Mesodermal cell (in vitro differentiated cells): ENCODE data around the gene NEDD4L.

ENCODE experiments used
- H3K27ac ChIP-seq: 2 replicates; pipeline ENCODE4 v1.7.0; 2013; ENCODE audit warnings: mild to moderate bottlenecking, low read depth, low read length, moderate library complexity; ENCODE audit not compliant: severe bottlenecking
- H3K36me3 ChIP-seq: 2 replicates; pipeline ENCODE4 v1.7.1; 2013; ENCODE audit warnings: mild to moderate bottlenecking, low read length, moderate library complexity; ENCODE audit not compliant: control insufficient read depth, insufficient read depth
- H3K4me1 ChIP-seq: one replicate; pipeline ENCODE4 v1.7.1; 2013; ENCODE audit warnings: mild to moderate bottlenecking, low read length; ENCODE audit not compliant: insufficient read depth, control insufficient read depth, poor library complexity, severe bottlenecking
- H3K4me3 ChIP-seq: 2 replicates; pipeline ENCODE4 v1.7.0; 2013; ENCODE audit warnings: low read length, control low read depth, mild to moderate bottlenecking; ENCODE audit not compliant: insufficient read depth, poor library complexity, severe bottlenecking; ENCODE audit errors: extremely low read depth
- H3K9me3 ChIP-seq: 2 replicates; pipeline ENCODE4 v1.7.1; 2013; ENCODE audit warnings: mild to moderate bottlenecking, low read length, moderate library complexity; ENCODE audit not compliant: control insufficient read depth
- WGBS, 2 experiments: methylation state at CpG; one replicate each; pipeline ENCODE4 v1.1.5; 2013; ENCODE audit warnings: missing lambda C conversion rate in 2 of 2; ENCODE audit not compliant: insufficient coverage in 2 of 2; 5-methylcytosine and 5-hydroxymethylcytosine counted together

NEDD4L gene

DNA sequence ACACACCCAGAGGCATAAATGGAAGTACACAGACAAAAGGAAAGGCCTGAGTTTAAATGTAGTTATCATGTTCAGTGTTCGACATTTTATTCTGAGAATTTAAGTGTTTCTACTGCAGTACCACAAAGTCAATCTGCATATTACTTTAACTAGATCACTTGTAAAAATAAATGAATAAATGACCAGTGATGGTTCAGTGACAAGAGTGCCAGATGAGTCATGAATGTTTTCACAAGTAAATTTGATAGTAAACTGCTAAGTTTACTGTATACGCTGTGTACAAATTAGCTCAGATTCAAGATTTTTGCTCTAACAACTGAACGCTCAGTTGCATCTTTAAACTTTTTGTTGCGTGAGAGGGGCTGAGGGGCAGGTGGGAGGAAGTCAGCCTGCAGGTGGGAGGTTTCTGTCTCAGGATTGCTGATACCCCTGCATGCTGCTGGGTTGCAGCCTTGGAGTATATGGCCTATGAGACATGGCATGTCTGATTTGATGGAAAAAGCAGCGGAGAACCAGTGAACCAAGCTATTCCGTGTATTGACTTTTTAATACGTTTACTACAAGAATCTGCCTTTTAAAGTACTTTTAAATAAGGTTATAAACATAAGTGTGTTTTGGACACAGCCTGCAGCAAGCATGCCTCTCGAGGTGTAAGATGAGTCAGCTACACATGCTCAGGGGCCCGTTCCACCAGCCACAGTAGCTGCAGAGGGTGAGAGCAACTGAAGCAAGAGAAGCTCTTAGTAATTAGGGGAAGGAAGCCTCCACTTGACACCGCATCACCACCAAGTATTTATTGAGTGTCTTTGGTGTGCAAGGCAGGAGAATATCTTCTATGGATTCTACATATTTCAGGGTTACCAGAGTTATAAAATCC is 245.1 kb downstream of the NEDD4L start:
- Histone ChIP-seq H3K36me3 (no peaks in the 10 kb centered on the region), H3K4me3 (no peak overlapping the region), H3K9me3 (no peaks in the 10 kb centered on the region), H3K27ac (peak overlapping the region; percentile 8), H3K4me1 (peaks cover 25% of the 10 kb centered on the region)
- 73 to 75% methylated on average over 3 to 7 of the region's 10 CpGs for WGBS, 2 experiments

DNA sequence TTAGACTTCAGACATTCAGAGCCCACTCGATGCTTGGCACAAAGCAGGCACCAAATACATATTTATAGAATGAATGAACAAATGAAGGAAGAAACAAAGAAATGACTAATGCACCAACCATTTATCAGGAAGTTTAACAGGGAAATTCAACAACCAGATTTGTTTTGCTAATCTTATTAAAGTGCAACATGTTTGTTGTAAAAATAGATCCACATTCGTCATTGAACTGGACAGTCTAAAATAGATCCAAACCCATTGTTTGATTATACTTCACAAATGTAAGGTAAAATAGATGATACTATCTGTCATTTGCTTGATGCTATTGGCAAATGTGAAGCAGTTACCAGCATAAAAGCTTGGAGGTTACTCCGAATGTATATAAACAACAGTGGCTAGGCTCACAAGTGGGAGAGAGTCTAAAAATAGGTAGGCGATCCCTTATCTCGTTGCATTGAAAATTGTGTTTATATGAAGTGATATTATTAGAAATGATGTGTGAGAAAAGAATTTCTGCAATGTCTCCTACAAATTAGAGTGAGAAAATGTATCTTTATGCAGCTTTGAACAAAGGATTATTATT is 246.2 kb downstream of the NEDD4L start:
- Histone ChIP-seq H3K4me1 (peaks cover 25% of the 10 kb centered on the region), H3K27ac (no peak overlapping the region), H3K9me3 (no peaks in the 10 kb centered on the region), H3K4me3 (no peak overlapping the region), H3K36me3 (no peaks in the 10 kb centered on the region)
- 87 to 91% methylated on average over 3 of the region's 5 CpGs for WGBS, 2 experiments

DNA sequence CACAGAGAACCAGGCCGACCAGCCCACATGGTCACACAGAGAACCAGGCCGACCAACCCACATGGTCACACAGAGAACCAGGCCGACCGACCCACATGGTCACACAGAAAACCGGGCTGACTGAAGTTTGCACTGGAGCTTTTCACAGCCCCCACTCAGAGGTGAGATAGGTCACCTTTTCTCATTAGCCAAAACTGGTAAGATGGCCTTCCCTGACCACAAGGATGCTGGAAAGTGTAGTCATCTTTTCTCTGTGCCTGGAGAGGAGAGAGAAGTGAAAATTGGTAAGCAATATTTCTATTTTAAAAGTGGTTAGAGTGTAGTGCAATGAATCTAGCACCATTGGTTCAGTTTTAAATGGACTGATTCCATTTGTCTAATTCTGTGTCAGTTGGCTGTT is 247.1 kb downstream of the NEDD4L start:
- Histone ChIP-seq H3K9me3 (no peaks in the 10 kb centered on the region), H3K4me1 (peaks cover 25% of the 10 kb centered on the region), H3K27ac (no peak overlapping the region), H3K36me3 (no peaks in the 10 kb centered on the region), H3K4me3 (no peak overlapping the region)
- WGBS, 2 experiments, result 71 to 96% methylated on average over 1 to 5 of the region's 5 CpGs

- 100% methylated on average over 1 of the region's 2 CpGs; no CpG with 5 or more reads in 1 of the 2 experiments for WGBS, 2 experiments
- Histone ChIP-seq H3K4me1 (peaks cover 23% of the 10 kb centered on the region), H3K9me3 (no peaks in the 10 kb centered on the region), H3K36me3 (no peaks in the 10 kb centered on the region), H3K4me3 (no peak overlapping the region), H3K27ac (no peak overlapping the region)
Observed at GRCh38 chr18:58292638-58293037, 248.6 kb downstream of the NEDD4L start.

DNA sequence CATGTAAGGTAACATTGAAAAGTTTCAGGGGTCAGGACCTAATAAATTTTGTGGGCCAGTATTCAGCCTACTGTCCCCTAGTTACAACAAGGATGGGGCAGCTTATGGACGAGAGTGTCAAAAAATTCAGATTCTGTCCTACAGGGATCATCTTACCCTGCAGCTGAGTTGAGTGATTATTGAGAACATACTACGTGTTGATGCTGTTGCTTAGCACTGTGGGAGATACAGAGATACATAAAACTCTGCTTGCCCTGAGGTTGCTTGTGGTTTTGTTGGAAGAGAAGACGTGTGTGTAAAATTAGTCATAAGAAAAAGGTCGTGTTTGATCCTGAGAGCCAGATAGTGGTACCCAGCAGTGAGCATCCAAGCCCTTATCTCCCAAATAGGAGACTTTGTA is 253.2 kb downstream of the NEDD4L start:
- Histone ChIP-seq H3K4me1 (no peaks in the 10 kb centered on the region), H3K36me3 (no peaks in the 10 kb centered on the region), H3K4me3 (no peak overlapping the region), H3K9me3 (no peaks in the 10 kb centered on the region), H3K27ac (no peak overlapping the region)
- WGBS, 2 experiments, result 85 to 87% methylated on average over 3 of the region's 4 CpGs

DNA sequence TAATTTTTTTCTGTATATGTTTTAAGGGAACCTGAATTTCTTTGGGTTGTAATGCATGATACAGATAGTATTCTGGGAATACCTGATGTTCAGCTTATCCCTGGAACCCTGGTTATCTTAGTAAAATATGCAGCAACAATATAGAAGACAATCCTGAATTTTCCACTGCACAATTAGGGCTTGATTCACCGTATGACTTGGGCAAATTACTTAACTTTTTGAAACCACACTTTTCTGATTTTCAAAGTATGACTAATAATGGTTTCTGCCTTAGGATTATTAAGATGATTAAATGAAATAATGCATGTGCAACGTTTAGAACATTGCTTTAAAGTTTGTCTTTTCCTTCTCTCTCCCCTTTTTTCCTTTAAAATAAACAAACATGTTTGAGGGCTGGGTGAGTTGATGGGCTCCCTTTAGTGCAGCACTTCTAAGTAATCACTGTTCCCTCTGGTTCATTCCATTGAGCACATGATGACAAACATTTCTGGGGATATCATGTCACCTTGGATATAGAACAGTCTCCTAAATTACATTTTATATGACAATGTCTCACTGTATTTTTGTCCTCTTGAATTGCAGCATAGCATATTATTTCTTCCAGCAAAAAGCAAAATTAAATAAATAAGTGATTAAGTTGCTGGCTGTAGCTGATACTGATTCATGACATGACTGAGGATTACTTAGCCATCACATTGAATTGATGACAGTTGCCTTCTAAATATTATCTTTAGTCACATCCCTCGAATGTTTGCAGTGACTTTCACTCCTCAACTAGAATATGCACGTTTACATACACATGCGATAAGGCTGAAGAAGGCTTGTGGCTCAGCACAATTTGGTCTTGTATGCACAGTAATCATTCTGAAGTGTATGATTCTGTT is 254.5 kb downstream of the NEDD4L start:
- Histone ChIP-seq H3K4me1 (no peaks in the 10 kb centered on the region), H3K9me3 (no peaks in the 10 kb centered on the region), H3K36me3 (no peaks in the 10 kb centered on the region), H3K27ac (no peak overlapping the region), H3K4me3 (no peak overlapping the region)
- 83% methylated on average over 1 of the region's 5 CpGs; no CpG with 5 or more reads in 1 of the 2 experiments for WGBS, 2 experiments

- WGBS, 2 experiments, result 100% methylated on average over 3 of the region's 4 CpGs; no CpG with 5 or more reads in 1 of the 2 experiments
- no peaks in the 10 kb centered on the region for H3K4me1 ChIP-seq
- H3K27ac ChIP-seq, result no peak overlapping the region
- H3K9me3 ChIP-seq, result no peaks in the 10 kb centered on the region
- no peak overlapping the region for H3K4me3 ChIP-seq
- no peaks in the 10 kb centered on the region for H3K36me3 ChIP-seq
Observed at GRCh38 chr18:58299135-58299473, 255.1 kb downstream of the NEDD4L start.

DNA sequence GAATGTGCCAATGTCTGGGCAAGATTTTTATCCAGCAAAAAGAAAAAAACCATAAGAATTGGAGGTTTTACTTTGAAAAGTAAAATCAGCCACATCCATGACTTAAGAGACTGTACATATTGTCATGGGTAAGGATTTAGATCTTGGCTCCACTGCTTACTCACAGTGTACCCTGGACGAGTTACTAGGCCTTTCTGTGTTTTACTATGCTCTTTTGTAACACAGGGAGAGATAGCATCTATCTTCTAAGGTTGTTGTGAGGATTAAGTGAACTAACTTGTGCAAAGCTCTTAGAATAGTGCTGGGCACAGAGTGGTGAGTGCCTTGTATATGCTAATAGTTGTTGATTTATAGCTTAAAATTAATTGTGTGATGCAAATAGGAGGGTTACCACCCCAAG is 255.9 kb downstream of the NEDD4L start:
- H3K4me1 ChIP-seq, result no peaks in the 10 kb centered on the region
- WGBS, 2 experiments, result 83% methylated on average over 1 of the region's 1 CpG; no CpG with 5 or more reads in 1 of the 2 experiments
- no peaks in the 10 kb centered on the region for H3K36me3 ChIP-seq
- H3K9me3 ChIP-seq, result peaks cover 4% of the 10 kb centered on the region
- H3K27ac ChIP-seq, result no peak overlapping the region
- no peak overlapping the region for H3K4me3 ChIP-seq

- no peaks in the 10 kb centered on the region for H3K36me3 ChIP-seq
- 100% methylated on average over 1 of the region's 4 CpGs; no CpG with 5 or more reads in 1 of the 2 experiments for WGBS, 2 experiments
- peaks cover 11% of the 10 kb centered on the region for H3K9me3 ChIP-seq
- H3K4me1 ChIP-seq, result no peaks in the 10 kb centered on the region
- H3K4me3 ChIP-seq, result no peak overlapping the region
- H3K27ac ChIP-seq, result no peak overlapping the region
Observed at GRCh38 chr18:58300867-58301266, 256.8 kb downstream of the NEDD4L start.

GRCh38 chr18:58302811-58303210 is 258.8 kb downstream of the NEDD4L start:
- Histone ChIP-seq H3K4me1 (no peaks in the 10 kb centered on the region), H3K9me3 (peaks cover 11% of the 10 kb centered on the region), H3K27ac (no peak overlapping the region), H3K4me3 (no peak overlapping the region), H3K36me3 (no peaks in the 10 kb centered on the region)
- 78 to 98% methylated on average over 1 to 4 of the region's 5 CpGs for WGBS, 2 experiments
